Renal pelvis (tissue), 12 donors: ENCODE measurements around the gene OR7G2. TPM values are rescaled to one million over a fixed set of nuclear protein-coding genes. Genes with fewer than 3 reads are reported as not detected.

Experiments used
- DNase-seq: peaks from one replicate; pipeline ENCODE4 v3.0.0-alpha.2; 2013
- long read RNA-seq, 16 experiments: transcript quantifications; one replicate each; lab custom pipeline, GENCODE V29; 2026
- polyA plus RNA-seq, 3 donors: library from polyadenylated mRNA; unstranded; fragments of 120-200 nt; gene quantifications; one replicate each; pipeline ENCODE4 v1.2.1, GENCODE V29; 2013; ENCODE audit not compliant: insufficient read length in 3 of 3

OR7G2 gene
- polyA plus RNA-seq = under 1 TPM; 0.06 to 0.13 (median 0.07) TPM
- long read RNA-seq, donor 1 = 0 reads
- long read RNA-seq, donor 2 = 0 reads
- long read RNA-seq, donor 3 = 0 reads
- long read RNA-seq, donor 4 = 0 reads
- long read RNA-seq, donor 5 = 0 reads
- long read RNA-seq, donor 6 = 0 reads
- long read RNA-seq, donor 7 = 0 reads
- long read RNA-seq, donor 8 = 0 reads
- long read RNA-seq, donor 9 = 0 reads
- long read RNA-seq, donor 10 = 0 reads
- long read RNA-seq, donor 11 = 0 reads
- long read RNA-seq, donor 12 = 0 reads
- long read RNA-seq, donor 13 = 0 reads
- long read RNA-seq, donor 14 = 0 reads
- long read RNA-seq, donor 15 = 0 reads
- long read RNA-seq, donor 16 = 0 reads

DNA sequence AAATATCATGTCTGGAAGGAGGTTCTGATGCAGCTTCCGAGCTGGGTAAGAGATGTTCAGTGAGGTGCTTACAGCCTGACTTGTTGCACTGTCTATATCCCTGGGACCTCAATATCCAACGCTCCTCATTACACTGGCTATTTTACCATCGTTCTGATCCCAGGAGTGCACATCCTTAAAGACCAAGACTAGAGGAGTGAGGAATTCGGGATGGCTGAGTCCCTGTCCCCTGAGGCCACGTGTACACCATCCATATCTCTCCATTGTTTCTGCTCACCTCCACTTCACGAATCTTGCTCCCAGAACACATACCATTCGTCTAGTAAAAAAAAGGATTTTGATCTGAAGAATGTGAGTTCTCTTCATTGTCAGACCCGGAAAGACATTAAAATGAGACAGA is at the start of gene OR7G2:
OR7G2 (minus strand) TSS at position 101 of the 400 bp plus-strand sequence. CDS start 4,232 bp downstream, outside the sequence.
- no peak for DNase-seq

- no peak for DNase-seq
These were observed 49.0 kb upstream of the OR7G2 start for GRCh38 chr19:9156304-9156703.

DNA sequence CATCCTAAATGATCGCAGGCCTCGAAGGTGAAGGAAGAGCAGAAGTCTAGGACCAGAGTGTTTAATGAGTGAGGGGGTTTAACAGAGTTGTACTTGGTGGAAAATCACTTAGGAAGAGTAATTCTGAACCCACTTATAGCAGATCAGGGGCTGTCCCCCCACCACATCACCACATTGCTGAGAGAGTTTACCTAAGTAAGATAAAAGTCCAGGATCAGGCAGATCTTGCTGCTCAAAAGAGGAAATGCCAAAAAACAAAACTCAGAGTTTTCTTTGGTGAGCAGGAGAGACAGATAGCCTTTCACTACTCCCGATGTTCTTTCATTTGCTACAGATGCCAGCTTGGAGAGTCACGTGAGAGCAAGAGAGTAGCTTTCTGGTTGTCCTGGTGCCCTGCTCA is 48.3 kb upstream of the OR7G2 start:
- DNase-seq = no peak

- DNase-seq = no peak
These were observed 44.1 kb upstream of the OR7G2 start for GRCh38 chr19:9151367-9151766.

DNA sequence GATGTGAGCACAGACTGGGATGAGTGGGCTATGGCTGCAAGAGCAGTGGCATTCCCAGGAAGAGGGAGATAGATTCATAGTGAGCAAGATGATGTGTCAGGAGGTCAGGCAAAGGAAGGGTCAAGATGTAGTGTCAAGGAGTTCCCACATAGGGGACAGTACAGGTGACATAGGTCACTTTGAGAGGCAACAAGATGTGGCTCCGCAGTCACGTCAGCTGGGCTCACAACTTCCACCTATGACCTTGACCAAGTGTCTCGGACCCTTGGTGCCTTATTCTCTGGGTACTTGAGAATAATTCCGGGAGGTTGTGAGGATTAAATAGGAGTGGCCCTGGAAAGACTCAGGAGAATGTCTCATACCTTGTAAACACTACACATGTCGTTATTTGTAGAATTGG is 43.4 kb upstream of the OR7G2 start:
- DNase-seq = no peak

DNA sequence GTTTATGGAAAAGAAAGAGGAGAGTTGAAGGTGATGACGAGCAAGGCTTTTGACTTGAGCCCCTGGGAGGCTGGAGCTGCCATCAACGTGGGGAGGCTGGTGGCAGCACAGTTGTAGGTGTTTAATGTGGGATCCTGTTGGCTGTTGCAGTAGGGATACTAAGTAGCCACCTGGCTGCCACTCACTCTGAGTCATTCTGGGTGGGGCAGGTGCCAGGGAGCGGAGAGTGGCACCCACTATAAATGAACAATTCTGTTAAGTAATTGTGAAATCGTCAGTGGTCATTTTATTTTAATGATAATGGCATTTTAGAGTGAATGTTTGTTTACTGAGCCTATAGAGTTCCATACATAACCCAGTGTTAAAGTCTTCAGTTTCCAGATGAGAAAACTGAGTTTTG is 42.7 kb upstream of the OR7G2 start:
- DNase-seq = no peak

GRCh38 chr19:9148697-9149096 is 41.4 kb upstream of the OR7G2 start:
- no peak for DNase-seq

GRCh38 chr19:9146882-9147281 is 39.6 kb upstream of the OR7G2 start:
- DNase-seq = no peak

- no peak for DNase-seq
These were observed 37.6 kb upstream of the OR7G2 start for GRCh38 chr19:9144920-9145319.

DNA sequence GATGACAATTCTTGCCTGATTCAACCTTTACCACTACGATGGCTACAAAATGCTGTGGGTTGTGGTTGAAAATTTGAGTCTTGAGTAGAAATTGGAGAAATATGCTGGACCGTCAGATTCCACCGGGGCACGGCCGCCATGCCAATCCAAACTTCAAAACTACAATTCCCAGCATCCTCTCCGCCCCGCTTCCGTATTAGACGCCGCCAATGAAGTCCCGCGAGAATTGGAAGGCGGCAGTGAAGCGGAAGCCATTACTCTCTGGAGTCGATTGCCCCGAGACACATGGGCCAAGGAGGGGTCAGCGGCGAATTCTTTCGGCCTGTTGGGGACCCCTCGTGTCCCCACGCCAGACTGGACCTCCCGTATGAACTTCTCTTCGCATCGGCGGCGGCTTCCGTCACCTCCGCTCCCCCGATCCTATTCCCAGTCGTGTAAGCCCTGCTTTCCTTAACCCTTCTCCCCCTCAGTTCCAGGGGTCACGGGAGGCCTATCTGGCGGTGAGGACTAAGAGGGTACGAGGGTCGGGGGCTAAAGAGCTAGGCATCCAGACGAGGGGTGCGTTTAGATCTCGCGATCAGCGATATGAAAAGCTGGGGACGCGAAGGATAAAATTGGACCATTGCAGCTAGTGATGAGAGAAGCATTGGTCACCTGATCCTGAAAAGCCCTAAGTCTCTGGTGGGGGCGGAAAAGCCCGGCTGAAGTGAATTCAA is 33.0 kb upstream of the OR7G2 start, which contains the start of gene ZNF317:
ZNF317 (plus strand) TSS at position 239 of the 716 bp plus-strand sequence. CDS start 15,620 bp downstream, outside the sequence.
- peak; percentile 97 for DNase-seq

DNA sequence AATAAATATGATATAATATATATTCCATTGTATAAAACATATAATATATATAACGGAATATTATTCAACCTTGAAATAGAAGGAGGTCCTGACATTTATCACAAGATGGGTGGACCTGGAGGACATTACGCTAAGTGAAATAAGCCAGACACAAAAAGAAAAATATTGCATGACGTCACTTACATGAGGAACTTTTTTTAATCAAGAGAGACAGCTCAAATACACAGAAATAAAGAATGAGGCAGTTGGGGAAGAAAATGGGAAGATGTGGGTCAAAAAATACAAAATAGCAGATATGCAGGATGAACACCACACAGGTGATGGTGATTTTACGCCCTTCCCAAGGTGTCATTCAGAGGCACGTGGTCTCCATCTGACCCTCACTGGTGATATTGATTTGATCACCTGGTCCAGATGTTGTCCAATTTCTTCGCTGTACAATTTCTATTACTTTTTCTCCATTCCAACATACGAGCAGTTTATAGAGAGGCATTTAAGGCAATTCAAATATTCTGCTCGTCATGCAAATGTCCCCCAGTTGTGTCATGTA is 32.4 kb upstream of the OR7G2 start:
- no peak for DNase-seq

DNA sequence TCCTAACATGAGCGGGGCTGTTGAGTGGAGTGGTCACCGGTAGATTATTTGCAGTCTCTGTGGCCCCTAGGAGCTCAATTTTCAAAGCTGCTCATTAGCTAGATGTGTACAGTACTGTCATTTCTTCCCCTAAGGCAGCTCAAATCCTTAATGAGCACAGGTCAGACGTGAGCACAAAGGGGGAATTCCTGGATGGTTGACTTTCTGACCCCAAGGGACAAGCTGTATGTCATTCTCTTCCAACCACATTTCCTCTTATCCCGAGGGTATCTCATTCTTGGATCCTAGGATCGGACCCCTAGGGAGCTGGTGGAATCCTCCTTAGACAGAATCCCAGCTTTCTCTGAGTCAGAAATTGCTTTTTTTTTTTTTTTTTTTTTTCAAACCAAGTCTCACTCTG is 25.1 kb upstream of the OR7G2 start:
- DNase-seq = no peak

- DNase-seq = no peak
These were observed 23.7 kb upstream of the OR7G2 start for GRCh38 chr19:9130965-9131364.

DNA sequence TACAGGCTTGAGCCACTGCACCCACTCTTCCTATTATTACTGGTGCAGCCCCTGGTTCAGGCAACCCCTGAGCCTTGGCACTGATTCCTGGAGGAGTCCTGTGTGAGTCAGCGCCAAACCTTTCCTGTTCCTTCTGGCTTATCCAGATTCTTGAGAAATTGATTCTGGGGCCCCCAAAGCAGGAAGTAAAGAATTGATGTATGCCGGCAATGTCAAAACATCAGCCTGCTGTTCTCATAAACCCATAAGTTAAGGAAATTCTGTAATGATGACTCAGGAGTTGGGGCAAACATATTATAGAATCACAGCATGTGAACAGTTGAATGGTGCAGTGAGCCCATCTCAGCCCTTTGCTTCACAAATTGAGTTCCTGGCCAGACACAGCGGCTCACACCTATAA is 20.9 kb upstream of the OR7G2 start:
- DNase-seq = no peak

DNA sequence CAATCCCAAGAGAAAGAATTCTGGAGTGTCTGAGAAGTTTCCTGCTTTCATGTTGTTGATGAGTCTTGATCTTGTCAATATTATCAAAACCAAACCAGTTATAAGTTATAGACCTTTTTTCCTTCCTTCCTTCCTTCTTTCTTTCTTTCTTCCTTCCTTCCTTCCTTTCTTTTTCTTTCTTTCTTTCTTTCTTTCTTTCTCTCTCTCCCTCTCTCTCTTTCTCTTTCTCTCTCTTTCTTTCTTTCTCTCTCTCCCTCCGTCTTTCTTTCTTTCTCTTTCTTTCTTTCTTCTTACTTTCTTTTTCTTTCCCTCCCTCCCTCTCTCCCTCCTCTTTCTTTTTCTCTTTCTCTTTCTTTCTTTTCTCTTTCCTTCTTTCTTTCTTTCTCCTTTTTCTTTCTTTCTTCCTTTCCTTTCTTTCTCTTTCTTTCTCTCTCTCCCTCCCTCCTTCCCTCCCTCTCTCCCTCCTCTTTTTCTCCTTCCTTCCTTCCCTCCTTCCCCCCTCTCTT is 19.7 kb upstream of the OR7G2 start, which contains the start of gene OR7G3:
OR7G3 (minus strand) TSS at position 51 of the 506 bp plus-strand sequence; CDS start at position 51, 0 bp downstream.
- no peak for DNase-seq

GRCh38 chr19:9116547-9116946 is 9.3 kb upstream of the OR7G2 start:
- DNase-seq = no peak

DNA sequence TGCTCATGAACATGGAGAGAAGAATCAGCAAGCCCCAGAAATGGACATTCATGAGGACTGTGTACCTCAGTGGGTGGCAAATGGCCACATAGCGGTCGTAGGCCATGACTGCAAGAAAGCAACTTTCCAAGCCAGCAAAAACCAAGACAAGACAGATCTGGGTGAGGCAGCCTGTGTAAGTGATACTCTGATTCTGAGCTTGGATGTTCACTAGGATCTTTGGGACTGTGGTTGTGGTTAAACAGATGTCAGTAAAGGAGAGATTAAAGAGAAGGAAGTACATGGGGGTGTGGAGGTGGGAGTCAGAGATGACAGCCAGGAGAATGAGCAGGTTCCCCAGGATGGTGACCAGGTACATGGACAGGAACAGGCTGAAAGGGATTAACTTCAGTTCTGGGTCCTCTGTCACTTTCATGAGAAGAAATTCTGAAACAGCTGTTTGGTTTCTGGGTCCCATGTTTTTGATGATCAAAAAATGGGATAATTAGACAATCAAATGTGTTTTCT is 8.1 kb upstream of the OR7G2 start, which contains the start of gene OR7G1:
OR7G1 (minus strand) TSS at position 457 of the 507 bp plus-strand sequence; CDS start at position 457, 0 bp downstream.
- DNase-seq = no peak

GRCh38 chr19:9109959-9110358 is 2.7 kb upstream of the OR7G2 start:
- DNase-seq = no peak

- DNase-seq = no peak
These were observed 20.5 kb downstream of the OR7G2 start, which contains the start of gene OR1M1 for GRCh38 chr19:9086761-9087160. Gene OR1M1 (plus strand): TSS chr19:9087061. CDS start chr19:9093245, 6,184 bp downstream.

DNA sequence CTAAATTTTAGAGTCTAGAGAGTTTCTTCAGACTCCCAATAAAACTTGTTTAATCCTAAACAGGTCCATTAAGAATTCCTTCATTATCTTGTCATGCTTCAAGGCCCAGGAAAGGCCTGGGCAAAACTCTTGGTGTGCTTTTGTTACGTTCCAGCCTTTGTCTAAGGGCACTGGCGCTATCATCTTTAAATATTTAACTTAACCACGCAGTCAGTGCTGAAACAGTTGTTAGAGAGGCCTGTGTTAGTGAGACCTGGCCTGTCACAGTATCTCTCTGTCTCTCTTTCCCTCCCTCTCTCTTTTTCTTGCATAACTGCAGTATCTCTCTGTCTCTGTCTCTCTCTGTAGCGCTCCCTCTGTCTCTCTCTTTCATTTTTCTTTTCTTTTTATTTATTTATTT is 28.6 kb downstream of the OR7G2 start:
- no peak for DNase-seq

- no peak for DNase-seq
These were observed 30.4 kb downstream of the OR7G2 start for GRCh38 chr19:9076901-9077300.
